AG04450 (cell line): Measurements from ENCODE around the gene TMOD3. TPM values are rescaled to one million over a fixed set of nuclear protein-coding genes. Genes with fewer than 3 reads are reported as not detected.

Experiments
- CTCF ChIA-PET: fragments of 300-600, 350-600 bp; formaldehyde crosslinking; extraction: SDS; loops from one replicate; lab custom pipeline; 2022; ENCODE audit warnings: antibody characterized with exemption, inconsistent platforms; lab: Charles Lee
- POLR2A ChIA-PET: fragments of 350-600 bp; formaldehyde crosslinking; extraction: SDS; loops from one replicate; lab custom pipeline; 2021; ENCODE audit warnings: antibody characterized with exemption, inconsistent platforms; lab: Yijun Ruan, JAX
- DNase-seq: peaks from one replicate; pipeline ENCODE4 v3.0.0-alpha.2; 2011; ENCODE audit warnings: low read depth, low spot score
- H3K27ac ChIP-seq: one replicate; pipeline ENCODE4 v1.5.1; 2012; ENCODE audit warnings: low read depth, low read length, control low read depth
- H3K27me3 ChIP-seq: one replicate; pipeline ENCODE4 v1.6.0; 2012; ENCODE audit warnings: low read length; ENCODE audit not compliant: control insufficient read depth, insufficient read depth
- H3K4me3 ChIP-seq: 2 replicates; pipeline ENCODE4 v1.5.1; 2011; ENCODE audit warnings: mild to moderate bottlenecking, low read depth, low read length, control low read depth
- H3K9me3 ChIP-seq: 2 replicates; pipeline ENCODE4 v1.5.1; 2012; ENCODE audit warnings: low read length; ENCODE audit not compliant: control insufficient read depth, insufficient read depth
- CTCF ChIP-seq: IDR thresholded peaks from 2 replicates; pipeline ENCODE4 v1.5.1; 2011; ENCODE audit warnings: low read depth, low read length, control low read depth, inconsistent platforms
- polyA plus RNA-seq: library from polyadenylated mRNA; depleted of rRNA; stranded (reverse); fragments of >200 nt; gene quantifications from 2 replicates; pipeline ENCODE4 v1.2.3, GENCODE V29; 2011

The TMOD3 gene
- polyA plus RNA-seq, 1 experiment: 29.8 TPM

GRCh38 chr15:51861557-51862359 lies 32.3 kb downstream of the TMOD3 start:
- POLR2A ChIA-PET: no interaction called here
- CTCF ChIA-PET: interaction anchor here (1.1 kb wide), 1 partner anchor 18 kb away, joined by 3 read pairs; no protein-coding TSS in a partner anchor
- no peak overlapping the region for H3K27ac ChIP-seq

GRCh38 chr15:51863131-51863530 lies 33.7 kb downstream of the TMOD3 start:
- TF ChIP-seq CTCF: no peak
- no peaks in the 10 kb centered on the region for H3K27me3 ChIP-seq
- DNase-seq: no peak
- no peak overlapping the region for H3K27ac ChIP-seq
- no peaks in the 10 kb centered on the region for H3K9me3 ChIP-seq
- no peak overlapping the region for H3K4me3 ChIP-seq
- ChIA-PET POLR2A (no interaction called here), CTCF (interaction anchor here (0.9 kb wide), 1 partner anchor 25 kb away, joined by 3 read pairs; no protein-coding TSS in a partner anchor)

More at GRCh38 chr15:51861557-51862359, 32.3 kb downstream of the TMOD3 start:
- no peaks in the 10 kb centered on the region for H3K9me3 ChIP-seq
- H3K4me3 ChIP-seq: no peak overlapping the region
- no peak for DNase-seq
- H3K27me3 ChIP-seq: no peaks in the 10 kb centered on the region
- TF ChIP-seq CTCF: no peak

- no peak for DNase-seq
- Histone ChIP-seq H3K9me3 (no peaks in the 10 kb centered on the region), H3K27ac (no peak overlapping the region), H3K27me3 (no peaks in the 10 kb centered on the region), H3K4me3 (no peak overlapping the region)
- ChIA-PET CTCF (no interaction called here), POLR2A (no interaction called here)
- no peak for TF ChIP-seq CTCF
These were observed 35.1 kb downstream of the TMOD3 start for GRCh38 chr15:51864408-51865056.

GRCh38 chr15:51865317-51865716 lies 35.9 kb downstream of the TMOD3 start:
- Histone ChIP-seq H3K9me3 (no peaks in the 10 kb centered on the region), H3K27me3 (no peaks in the 10 kb centered on the region), H3K27ac (no peak overlapping the region), H3K4me3 (no peak overlapping the region)
- ChIA-PET CTCF (interaction anchor here (0.9 kb wide), 1 partner anchor 23 kb away, joined by 4 read pairs; no protein-coding TSS in a partner anchor), POLR2A (no interaction called here)
- no peak for DNase-seq
- TF ChIP-seq CTCF: no peak

GRCh38 chr15:51866161-51866560 lies 36.7 kb downstream of the TMOD3 start:
- H3K4me3 ChIP-seq: no peak overlapping the region
- H3K9me3 ChIP-seq: no peaks in the 10 kb centered on the region
- no peak for TF ChIP-seq CTCF
- H3K27ac ChIP-seq: no peak overlapping the region
- H3K27me3 ChIP-seq: no peaks in the 10 kb centered on the region
- no peak for DNase-seq
- CTCF ChIA-PET: interaction anchor here (0.9 kb wide), 1 partner anchor 23 kb away, joined by 4 read pairs; no protein-coding TSS in a partner anchor
- POLR2A ChIA-PET: no interaction called here
